Measurements from ENCODE around the gene EEPD1.
A peak's percentile ranks its signal among the peaks of the same experiment; 100 is the strongest.
"Not testable (repeated sequence)": the region's sequence is repeated elsewhere in the genome, so short reads cannot be mapped to it uniquely, and the experiment has no call there.

EEPD1 gene

DNA sequence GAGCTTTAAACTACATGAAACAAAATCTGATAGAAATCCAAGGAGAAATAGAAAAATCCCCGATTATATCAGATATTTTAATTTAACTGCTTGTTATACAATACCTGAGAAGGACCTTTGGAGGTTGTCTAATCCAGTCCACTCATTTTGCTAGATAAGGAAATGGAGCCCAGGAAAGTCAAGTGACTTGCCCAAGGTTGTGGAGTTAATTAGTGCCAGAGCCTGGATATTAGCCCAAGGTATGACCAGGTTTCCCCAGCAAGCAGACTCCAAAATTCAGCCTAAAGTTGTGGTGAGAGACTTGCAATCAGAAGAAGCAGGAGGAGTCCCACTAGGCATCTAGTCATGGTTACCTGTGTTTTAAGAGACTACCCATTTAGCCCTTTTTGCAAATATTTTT lies 11.7 kb upstream of the EEPD1 start:
- H3K9ac ChIP-seq (ENCODE audit: low read length in 5 of 5), result no peak overlapping the region
- H3K4me3 ChIP-seq (ENCODE audit: low read depth in 1 of 5, low read length in 5 of 5), result no peak overlapping the region
- no peaks in the 10 kb centered on the region for H3K27me3 ChIP-seq (ENCODE audit: control insufficient read depth in 5 of 5, insufficient read depth in 4 of 5, low read length in 5 of 5)
- H3K9me3 ChIP-seq (ENCODE audit: control insufficient read depth in 5 of 5, low read length in 5 of 5), result no peaks in the 10 kb centered on the region
- H3K4me1 ChIP-seq (ENCODE audit: control insufficient read depth in 5 of 5, insufficient read depth in 5 of 5, low read length in 5 of 5), result peaks cover 0 to 16% (median 7%) of the 10 kb centered on the region in 5 donors
- H3K27ac ChIP-seq (ENCODE audit: low read depth, low read length), result no peak overlapping the region
- H3K36me3 ChIP-seq (ENCODE audit: control insufficient read depth in 5 of 5, insufficient read depth in 5 of 5, low read length in 5 of 5), result no peaks in the 10 kb centered on the region

DNA sequence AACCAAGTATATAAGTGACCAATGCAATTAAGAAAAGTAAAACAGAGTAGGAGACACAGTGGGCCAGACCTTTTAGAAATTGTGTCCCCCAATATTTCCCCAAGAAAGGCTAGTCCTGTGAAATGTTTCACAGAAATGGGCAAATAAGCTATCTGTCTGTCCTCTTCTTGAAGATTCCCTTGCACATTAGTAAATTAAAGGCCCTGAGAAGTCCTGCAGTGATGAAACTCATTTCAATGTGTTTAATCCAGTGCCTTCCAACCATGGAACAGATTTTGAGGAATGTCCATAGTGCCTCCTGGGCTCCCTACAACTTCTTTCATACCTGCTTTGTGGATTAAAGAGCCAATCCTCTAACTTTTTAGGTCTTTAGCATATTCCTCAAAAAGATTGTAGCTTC lies 11.2 kb upstream of the EEPD1 start:
- no peaks in the 10 kb centered on the region for H3K9me3 ChIP-seq (ENCODE audit: control insufficient read depth in 5 of 5, low read length in 5 of 5)
- H3K9ac ChIP-seq (ENCODE audit: low read length in 5 of 5), result no peak overlapping the region

DNA sequence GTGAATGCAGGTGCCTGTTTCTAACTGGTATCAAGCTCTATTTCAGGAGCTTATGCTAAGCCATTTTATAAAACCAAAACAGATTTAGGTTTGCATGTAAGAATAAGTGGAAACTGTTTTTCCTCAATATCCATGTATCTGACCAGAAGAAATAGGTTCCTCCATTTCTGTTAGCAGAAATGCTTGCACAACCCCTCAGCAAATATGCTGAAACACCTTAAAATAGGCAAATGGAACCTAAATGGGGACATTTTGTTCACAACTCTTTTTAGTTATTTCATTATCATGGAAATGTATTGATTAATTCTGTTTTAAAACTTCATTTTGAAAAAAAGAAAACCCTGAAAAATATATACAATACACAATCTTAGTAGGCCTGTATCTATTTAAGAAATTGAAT lies 8.9 kb upstream of the EEPD1 start:
- Histone ChIP-seq H3K4me3 (ENCODE audit: low read depth in 1 of 5, low read length in 5 of 5) (no peak overlapping the region), H3K27ac (ENCODE audit: low read depth, low read length) (no peak overlapping the region), H3K4me1 (ENCODE audit: control insufficient read depth in 5 of 5, insufficient read depth in 5 of 5, low read length in 5 of 5) (no peaks in the 10 kb centered on the region), H3K36me3 (ENCODE audit: control insufficient read depth in 5 of 5, insufficient read depth in 5 of 5, low read length in 5 of 5) (no peaks in the 10 kb centered on the region), H3K27me3 (ENCODE audit: control insufficient read depth in 5 of 5, insufficient read depth in 4 of 5, low read length in 5 of 5) (no peaks in the 10 kb centered on the region), H3K9ac (ENCODE audit: low read length in 5 of 5) (no peak overlapping the region), H3K9me3 (ENCODE audit: control insufficient read depth in 5 of 5, low read length in 5 of 5) (peaks cover 0 to 9% (median 6%) of the 10 kb centered on the region in 5 donors)

More for the DNA sequence above, 11.2 kb upstream of the EEPD1 start:
- Histone ChIP-seq H3K4me3 (ENCODE audit: low read depth in 1 of 5, low read length in 5 of 5) (no peak overlapping the region), H3K36me3 (ENCODE audit: control insufficient read depth in 5 of 5, insufficient read depth in 5 of 5, low read length in 5 of 5) (no peaks in the 10 kb centered on the region), H3K27ac (ENCODE audit: low read depth, low read length) (no peak overlapping the region), H3K27me3 (ENCODE audit: control insufficient read depth in 5 of 5, insufficient read depth in 4 of 5, low read length in 5 of 5) (no peaks in the 10 kb centered on the region), H3K4me1 (ENCODE audit: control insufficient read depth in 5 of 5, insufficient read depth in 5 of 5, low read length in 5 of 5) (peaks cover 0 to 16% (median 7%) of the 10 kb centered on the region in 5 donors)

DNA sequence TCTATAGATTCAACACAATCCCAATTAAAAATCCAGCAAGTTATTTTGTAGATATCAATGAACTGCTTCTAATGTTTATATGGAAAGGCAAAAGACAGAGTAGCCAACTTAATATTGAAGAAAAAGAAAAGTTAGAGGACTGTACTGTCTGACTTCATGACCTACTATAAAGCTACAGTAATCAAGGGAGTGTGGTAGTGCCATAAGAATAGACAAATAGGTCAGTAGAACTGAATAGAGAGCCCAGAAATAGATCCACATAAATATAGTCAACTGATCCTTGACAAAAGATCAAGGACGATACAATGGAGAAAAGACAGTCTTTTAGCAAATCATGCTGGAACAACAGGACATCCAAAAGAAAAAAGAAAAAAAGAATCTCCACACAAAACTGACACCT lies 7.4 kb upstream of the EEPD1 start:
- Histone ChIP-seq H3K9me3 (ENCODE audit: control insufficient read depth in 5 of 5, low read length in 5 of 5) (peaks cover 0 to 9% (median 6%) of the 10 kb centered on the region in 5 donors), H3K4me3 (ENCODE audit: low read depth in 1 of 5, low read length in 5 of 5) (no peak overlapping the region), H3K4me1 (ENCODE audit: control insufficient read depth in 5 of 5, insufficient read depth in 5 of 5, low read length in 5 of 5) (no peaks in the 10 kb centered on the region), H3K36me3 (ENCODE audit: control insufficient read depth in 5 of 5, insufficient read depth in 5 of 5, low read length in 5 of 5) (no peaks in the 10 kb centered on the region), H3K27ac (ENCODE audit: low read depth, low read length) (no peak overlapping the region), H3K9ac (ENCODE audit: low read length in 5 of 5) (no peak overlapping the region), H3K27me3 (ENCODE audit: control insufficient read depth in 5 of 5, insufficient read depth in 4 of 5, low read length in 5 of 5) (no peaks in the 10 kb centered on the region)

DNA sequence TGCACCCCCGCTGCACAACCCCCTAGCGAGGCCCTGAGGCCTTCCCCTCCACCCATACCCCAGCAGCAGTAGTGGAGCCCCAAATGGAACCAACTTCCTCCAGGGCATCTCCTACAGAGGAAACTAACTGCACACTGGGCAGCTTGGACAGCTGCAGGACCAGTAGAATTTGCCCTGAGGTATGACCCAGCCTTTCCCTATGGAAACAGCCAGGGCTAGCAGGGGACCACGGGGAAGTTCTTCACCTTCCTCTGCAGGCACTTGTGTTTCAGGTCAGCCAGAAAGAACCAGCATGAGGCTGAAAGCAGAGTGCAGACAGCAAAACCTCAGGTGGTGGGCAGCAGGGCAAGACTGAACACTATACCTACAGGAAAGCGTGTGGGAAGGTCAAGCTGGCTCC lies 5.7 kb upstream of the EEPD1 start:
- Histone ChIP-seq H3K4me3 (ENCODE audit: low read depth in 1 of 5, low read length in 5 of 5) (no peak overlapping the region), H3K9ac (ENCODE audit: low read length in 5 of 5) (no peak overlapping the region), H3K27me3 (ENCODE audit: control insufficient read depth in 5 of 5, insufficient read depth in 4 of 5, low read length in 5 of 5) (no peaks in the 10 kb centered on the region), H3K36me3 (ENCODE audit: control insufficient read depth in 5 of 5, insufficient read depth in 5 of 5, low read length in 5 of 5) (no peaks in the 10 kb centered on the region), H3K27ac (ENCODE audit: low read depth, low read length) (no peak overlapping the region), H3K4me1 (ENCODE audit: control insufficient read depth in 5 of 5, insufficient read depth in 5 of 5, low read length in 5 of 5) (peaks cover 0 to 6% (median 5%) of the 10 kb centered on the region in 5 donors), H3K9me3 (ENCODE audit: control insufficient read depth in 5 of 5, low read length in 5 of 5) (peaks cover 0 to 9% (median 6%) of the 10 kb centered on the region in 5 donors)

DNA sequence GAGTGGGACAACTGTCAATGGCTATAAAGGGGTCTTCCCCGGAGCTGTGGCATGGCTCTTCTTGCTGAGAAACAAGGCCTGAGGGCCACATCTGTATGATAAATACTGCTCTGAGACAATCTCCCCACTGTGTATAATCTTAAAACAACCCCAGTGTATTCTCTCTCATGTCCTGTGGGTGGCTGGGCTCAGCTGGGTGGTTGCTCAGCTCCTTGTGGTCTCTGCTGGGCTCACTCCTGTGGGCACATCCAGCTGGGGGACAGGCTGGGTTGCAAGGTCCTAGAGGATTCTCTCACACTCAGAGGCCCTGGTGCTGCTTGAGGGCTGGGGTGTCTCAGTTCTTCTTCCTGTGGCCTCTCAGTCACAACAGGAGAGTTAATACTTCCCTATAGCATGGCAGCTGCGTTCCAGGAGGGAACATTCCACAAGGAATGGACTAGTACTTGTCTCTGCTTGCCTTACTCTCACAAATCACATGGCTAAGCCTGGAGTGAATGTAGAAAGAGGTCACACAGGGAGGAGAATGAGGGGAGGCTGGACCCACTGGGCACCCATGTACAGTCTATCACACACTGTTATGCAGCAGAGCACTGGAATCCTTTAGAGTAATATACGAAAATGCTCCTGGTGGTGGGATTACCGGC lies 4.5 kb upstream of the EEPD1 start:
- no peak overlapping the region for H3K27ac ChIP-seq (ENCODE audit: low read depth, low read length)
- no peak overlapping the region for H3K4me3 ChIP-seq (ENCODE audit: low read depth in 1 of 5, low read length in 5 of 5)
- no peaks in the 10 kb centered on the region for H3K36me3 ChIP-seq (ENCODE audit: control insufficient read depth in 5 of 5, insufficient read depth in 5 of 5, low read length in 5 of 5)
- H3K27me3 ChIP-seq (ENCODE audit: control insufficient read depth in 5 of 5, insufficient read depth in 4 of 5, low read length in 5 of 5), result no peaks in the 10 kb centered on the region
- peaks cover 0 to 9% (median 6%) of the 10 kb centered on the region in 5 donors for H3K9me3 ChIP-seq (ENCODE audit: control insufficient read depth in 5 of 5, low read length in 5 of 5)
- H3K4me1 ChIP-seq (ENCODE audit: control insufficient read depth in 5 of 5, insufficient read depth in 5 of 5, low read length in 5 of 5), result peaks cover 0 to 11% (median 8%) of the 10 kb centered on the region in 5 donors
- H3K9ac ChIP-seq (ENCODE audit: low read length in 5 of 5), result no peak overlapping the region

DNA sequence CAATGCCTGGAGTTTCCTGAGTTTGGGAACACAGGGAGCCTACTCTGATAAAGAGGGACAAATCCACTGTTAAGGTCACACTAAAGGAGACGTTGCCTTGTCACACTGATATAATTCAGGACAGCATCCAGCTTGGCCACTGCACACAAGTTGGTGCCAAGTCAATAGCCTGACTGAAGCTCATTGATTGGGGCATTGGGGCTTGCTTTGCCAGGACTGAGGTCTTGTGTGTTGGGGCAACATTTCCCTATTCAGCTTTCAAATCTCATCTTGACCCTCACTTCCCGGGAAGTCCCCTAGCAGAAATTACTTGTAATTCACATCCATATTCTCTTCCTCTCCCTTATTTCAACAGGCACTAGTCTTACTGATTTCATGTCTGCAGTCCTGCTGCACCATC lies 3.8 kb upstream of the EEPD1 start:
- H3K27ac ChIP-seq (ENCODE audit: low read depth, low read length), result not testable (repeated sequence)
- peaks cover under 1 to 18% (median 14%) of the 10 kb centered on the region in 5 donors for H3K4me1 ChIP-seq (ENCODE audit: control insufficient read depth in 5 of 5, insufficient read depth in 5 of 5, low read length in 5 of 5)

DNA sequence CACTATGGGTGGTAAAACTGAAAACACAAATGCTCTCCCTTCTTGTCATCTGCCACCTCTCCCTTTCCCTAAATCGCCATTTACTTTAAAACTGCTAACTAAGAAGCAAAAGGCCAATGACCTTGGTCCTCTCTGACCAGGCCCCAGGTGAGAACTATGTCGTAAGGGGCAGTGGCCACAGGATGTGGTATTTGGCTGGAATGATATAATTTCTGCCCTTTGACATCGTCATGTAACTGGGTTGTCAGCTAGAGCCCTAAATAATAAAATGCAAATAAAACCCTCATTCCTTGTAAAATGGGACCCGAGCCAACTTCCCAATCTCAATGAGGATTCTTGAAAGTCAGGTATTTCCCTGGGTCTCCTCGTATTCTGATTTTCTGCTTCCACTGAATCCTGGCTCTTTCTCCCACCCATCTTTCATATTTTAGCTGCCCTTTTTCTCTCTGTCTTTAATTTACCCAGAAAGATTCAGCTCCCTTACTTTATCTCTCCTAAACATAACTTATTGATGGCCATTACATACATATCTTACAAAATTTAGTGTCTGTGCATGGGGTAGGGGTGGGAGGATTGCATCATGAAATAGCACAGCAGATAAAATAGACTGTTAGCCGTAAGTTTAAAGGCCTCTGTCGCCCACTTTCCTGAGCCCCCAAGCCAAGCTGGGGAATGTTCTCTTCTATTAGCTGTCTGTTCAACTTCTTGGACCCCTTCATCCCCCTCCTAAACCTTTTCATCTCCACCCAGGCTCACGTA lies 3.2 kb upstream of the EEPD1 start:
- Histone ChIP-seq H3K36me3 (ENCODE audit: control insufficient read depth in 5 of 5, insufficient read depth in 5 of 5, low read length in 5 of 5) (peaks cover 0 to 7% (median under 1%) of the 10 kb centered on the region in 5 donors), H3K9ac (ENCODE audit: low read length in 5 of 5) (no peak overlapping the region), H3K27me3 (ENCODE audit: control insufficient read depth in 5 of 5, insufficient read depth in 4 of 5, low read length in 5 of 5) (no peaks in the 10 kb centered on the region), H3K27ac (ENCODE audit: low read depth, low read length) (no peak overlapping the region), H3K9me3 (ENCODE audit: control insufficient read depth in 5 of 5, low read length in 5 of 5) (peaks cover 0 to 9% (median 6%) of the 10 kb centered on the region in 5 donors), H3K4me3 (ENCODE audit: low read depth in 1 of 5, low read length in 5 of 5) (no peak overlapping the region), H3K4me1 (ENCODE audit: control insufficient read depth in 5 of 5, insufficient read depth in 5 of 5, low read length in 5 of 5) (peaks cover 3 to 25% (median 21%) of the 10 kb centered on the region in 5 donors)

More for the DNA sequence above, 3.8 kb upstream of the EEPD1 start:
- H3K36me3 ChIP-seq (ENCODE audit: control insufficient read depth in 5 of 5, insufficient read depth in 5 of 5, low read length in 5 of 5); H3K27me3 ChIP-seq (ENCODE audit: control insufficient read depth in 5 of 5, insufficient read depth in 4 of 5, low read length in 5 of 5); H3K9me3 ChIP-seq (ENCODE audit: control insufficient read depth in 5 of 5, low read length in 5 of 5); H3K4me3 ChIP-seq (ENCODE audit: low read depth in 1 of 5, low read length in 5 of 5); H3K9ac ChIP-seq (ENCODE audit: low read length in 5 of 5): not testable (repeated sequence)

DNA sequence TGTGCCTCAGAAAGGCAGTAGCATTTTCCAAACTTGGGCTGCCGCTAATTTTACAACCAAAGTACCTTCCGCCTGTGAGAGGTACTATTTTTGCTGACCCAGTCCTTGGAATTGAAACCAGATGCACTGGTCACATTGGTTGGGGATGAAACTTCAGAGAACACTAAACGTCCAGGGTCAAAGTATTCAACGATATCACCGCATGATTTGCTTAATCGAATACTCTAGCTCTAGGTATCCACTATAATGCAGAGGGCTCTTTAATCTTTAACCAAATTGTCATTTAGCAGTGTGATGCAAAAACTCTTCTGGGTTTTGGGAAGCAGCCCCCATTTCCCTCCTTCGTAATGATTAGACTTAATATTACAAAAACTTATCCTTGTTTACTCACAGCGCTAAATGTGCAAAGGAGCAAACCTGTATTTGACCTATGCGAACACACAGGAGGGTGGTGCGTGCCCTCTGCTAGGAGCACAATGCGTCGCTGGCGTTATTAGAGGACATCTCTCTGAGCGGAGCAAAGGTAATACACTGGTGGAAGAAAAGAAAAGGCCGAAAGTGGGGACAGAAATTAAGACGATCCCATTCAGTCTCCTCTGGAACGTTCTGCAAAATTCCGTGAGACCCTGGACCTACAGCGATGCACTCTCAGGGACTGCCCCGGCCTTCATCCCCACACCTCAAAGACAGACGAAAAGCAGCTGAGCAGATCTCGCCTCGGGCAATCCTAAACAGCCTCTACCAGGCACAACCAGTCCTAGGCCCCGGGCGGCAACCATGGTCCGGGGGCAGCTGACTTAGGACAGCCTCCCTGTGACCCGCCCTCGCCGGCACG lies 916 bp upstream of the EEPD1 start:
- H3K4me1 ChIP-seq (ENCODE audit: control insufficient read depth in 5 of 5, insufficient read depth in 5 of 5, low read length in 5 of 5), result peaks cover 15 to 47% (median 43%) of the 10 kb centered on the region in 5 donors

More for the DNA sequence above, 916 bp upstream of the EEPD1 start:
- peak overlapping the region in 4 of 5 donors; percentile 9 to 81 (median 63) for H3K9ac ChIP-seq (ENCODE audit: low read length in 5 of 5)
- H3K36me3 ChIP-seq (ENCODE audit: control insufficient read depth in 5 of 5, insufficient read depth in 5 of 5, low read length in 5 of 5), result peaks cover 0 to 7% (median 6%) of the 10 kb centered on the region in 5 donors
- H3K27ac ChIP-seq (ENCODE audit: low read depth, low read length), result peak overlapping the region; percentile 87
- peaks cover 0 to 9% (median 6%) of the 10 kb centered on the region in 5 donors for H3K9me3 ChIP-seq (ENCODE audit: control insufficient read depth in 5 of 5, low read length in 5 of 5)
- no peaks in the 10 kb centered on the region for H3K27me3 ChIP-seq (ENCODE audit: control insufficient read depth in 5 of 5, insufficient read depth in 4 of 5, low read length in 5 of 5)
- H3K4me3 ChIP-seq (ENCODE audit: low read depth in 1 of 5, low read length in 5 of 5), result peak overlapping the region; percentile 36 to 83 (median 69)
